Dedifferentiated amniotic fluid mesenchymal stem cell (primary cell): ENCODE data around the gene RNF44.

Experiments
- DNase-seq: peaks from one replicate; pipeline ENCODE4 v3.0.0-alpha.2; 2016; ENCODE audit errors: extremely low spot score

Gene RNF44

DNA sequence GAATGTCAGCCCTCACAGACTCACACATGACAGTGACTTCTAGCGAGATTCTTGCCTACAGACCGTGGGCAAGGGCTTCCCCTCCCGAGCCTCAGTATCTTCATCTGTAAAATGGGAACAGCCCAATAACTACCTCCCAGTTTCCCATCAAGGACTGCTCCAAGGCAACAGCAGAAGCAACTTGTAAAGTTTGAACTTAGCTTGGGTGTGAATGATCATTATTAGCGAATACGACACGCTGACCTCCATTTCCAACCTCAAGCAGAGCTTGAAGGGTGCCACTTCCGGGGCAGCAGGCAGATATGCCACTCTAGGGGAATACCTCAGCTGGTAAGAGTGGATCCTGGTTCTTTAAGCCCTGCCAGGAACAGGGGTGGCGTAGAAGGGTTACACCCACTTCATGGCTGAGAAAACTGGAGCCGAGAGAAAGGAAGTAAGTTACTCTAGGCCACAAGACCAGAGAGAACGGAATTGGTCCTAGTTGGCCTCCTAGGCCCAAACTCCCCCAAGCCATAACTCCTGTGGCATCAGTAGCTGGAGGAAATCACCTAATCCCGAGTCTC lies 2.0 kb downstream of the RNF44 start:
- no peak for DNase-seq

DNA sequence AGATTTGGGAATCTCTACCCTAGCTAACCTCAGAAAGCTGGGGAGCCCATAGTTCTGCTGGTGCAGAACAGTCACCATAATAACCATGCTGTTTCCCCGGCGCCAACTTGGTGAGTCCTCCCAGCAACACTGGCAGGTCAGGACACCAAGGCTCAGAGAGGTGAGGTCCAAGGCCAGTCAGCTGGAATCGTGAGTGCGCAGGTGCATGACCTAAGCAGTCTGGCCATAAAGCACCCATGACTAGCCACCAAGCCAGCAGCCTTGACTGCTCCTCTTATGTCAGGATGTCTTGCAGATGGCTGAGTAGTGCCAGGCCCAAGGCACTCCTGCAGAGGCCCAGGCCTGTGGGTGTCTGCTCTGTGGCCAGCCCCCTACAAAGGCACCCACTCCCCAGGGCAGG lies 2.6 kb downstream of the RNF44 start:
- no peak for DNase-seq

DNA sequence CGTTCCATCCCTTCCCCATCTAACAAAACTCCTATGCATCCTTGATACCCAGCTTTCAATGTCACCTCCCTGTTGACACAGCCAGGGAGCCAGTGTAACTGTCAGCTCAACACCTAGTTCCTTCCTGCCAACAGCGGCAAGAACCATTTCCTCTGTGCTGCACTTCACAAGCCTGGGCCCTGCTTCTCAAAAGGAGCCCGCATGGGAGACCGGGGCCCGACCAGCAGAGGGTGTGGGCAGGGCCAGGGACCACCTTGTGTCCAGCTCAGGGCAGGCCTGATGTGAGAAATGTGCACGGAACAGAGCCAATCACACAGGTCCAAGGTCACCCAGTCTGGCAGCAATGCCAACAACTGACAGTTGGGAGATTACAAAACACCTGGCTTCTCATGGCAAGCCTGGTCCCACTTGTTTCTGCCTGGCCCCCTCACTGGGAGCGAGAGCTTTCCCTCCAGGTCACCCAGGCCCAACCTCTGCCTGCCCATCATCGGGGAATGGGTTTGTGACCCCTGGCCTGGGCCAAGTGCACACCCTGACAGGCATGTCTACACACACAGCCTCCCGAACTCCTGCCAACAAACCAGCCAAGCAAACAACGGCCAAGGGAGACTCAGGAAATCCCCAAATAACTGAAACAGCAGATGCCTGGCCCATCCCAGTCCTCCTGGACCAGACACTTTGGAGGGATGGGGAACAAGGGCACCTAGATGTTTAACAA lies 3.1 kb downstream of the RNF44 start:
- DNase-seq = no peak

DNA sequence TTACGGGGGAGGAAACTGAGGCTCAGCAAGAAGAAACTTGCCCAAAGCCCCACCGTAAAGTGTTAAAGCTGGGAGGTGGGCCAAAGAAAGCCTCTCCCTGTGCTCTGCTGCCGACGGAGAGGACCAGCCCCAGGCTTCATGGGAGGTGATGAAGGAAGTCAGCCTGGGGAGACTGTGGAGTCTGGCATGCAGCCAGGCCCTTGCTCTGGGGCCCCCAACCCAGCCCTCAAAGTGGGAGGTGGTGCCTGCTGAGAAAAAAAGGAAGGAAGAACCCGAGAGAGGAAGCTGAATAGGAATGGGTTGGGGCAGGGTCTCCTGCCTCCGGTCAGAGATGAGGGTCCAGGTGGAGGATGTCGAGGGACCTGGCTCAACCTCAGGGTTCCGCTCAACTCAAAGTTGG lies 3.8 kb downstream of the RNF44 start:
- no peak for DNase-seq

DNA sequence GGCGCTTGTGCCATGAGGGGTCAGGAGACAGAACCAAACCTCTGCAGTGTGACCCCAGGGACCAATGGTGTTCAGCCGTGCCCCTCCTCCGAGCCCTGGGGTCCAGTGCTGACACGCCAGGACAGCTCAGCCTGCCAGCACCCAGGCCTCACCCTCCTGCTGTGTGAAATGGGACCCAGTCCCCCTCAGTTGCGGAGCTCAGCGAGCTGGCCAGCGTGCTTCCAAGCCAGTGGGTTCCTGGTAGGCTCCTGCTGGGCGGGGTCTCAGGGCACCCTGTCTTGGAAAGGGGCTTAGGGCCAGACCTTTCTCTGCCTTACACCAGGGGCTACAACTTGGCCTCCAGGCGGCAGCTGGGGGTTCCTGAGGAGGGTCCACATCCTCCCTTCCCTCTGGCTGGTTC lies 4.4 kb downstream of the RNF44 start:
- DNase-seq = no peak

DNA sequence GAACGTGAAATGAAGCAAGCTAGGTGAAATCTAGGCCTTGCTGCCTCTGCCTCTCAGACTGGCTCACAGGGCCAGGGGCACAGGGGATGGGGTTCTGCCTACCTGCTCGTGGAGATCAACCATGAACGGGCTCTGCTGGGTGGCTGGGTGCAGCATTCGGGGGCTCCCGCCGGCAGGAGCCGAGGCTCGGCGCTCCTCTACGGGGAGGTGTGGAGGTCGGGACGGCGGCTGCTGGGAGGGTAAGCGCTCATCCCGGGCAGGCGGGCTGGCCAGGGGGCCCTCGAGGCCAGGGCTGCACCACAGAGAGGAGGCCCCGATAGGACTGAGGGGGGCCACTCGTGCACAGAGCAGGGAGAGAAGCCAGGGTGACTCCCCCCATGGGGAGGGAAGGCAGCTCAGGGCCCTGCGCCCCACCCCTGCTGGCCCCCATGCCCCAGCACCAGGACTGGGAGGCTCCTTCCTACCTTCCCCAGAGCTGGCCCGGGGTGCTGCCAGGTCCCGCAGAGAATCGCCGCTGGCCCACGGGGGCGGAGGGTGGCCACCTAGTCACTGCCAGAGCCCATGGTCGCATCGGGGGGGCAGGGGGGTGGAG lies 5.2 kb downstream of the RNF44 start:
- DNase-seq = no peak

DNA sequence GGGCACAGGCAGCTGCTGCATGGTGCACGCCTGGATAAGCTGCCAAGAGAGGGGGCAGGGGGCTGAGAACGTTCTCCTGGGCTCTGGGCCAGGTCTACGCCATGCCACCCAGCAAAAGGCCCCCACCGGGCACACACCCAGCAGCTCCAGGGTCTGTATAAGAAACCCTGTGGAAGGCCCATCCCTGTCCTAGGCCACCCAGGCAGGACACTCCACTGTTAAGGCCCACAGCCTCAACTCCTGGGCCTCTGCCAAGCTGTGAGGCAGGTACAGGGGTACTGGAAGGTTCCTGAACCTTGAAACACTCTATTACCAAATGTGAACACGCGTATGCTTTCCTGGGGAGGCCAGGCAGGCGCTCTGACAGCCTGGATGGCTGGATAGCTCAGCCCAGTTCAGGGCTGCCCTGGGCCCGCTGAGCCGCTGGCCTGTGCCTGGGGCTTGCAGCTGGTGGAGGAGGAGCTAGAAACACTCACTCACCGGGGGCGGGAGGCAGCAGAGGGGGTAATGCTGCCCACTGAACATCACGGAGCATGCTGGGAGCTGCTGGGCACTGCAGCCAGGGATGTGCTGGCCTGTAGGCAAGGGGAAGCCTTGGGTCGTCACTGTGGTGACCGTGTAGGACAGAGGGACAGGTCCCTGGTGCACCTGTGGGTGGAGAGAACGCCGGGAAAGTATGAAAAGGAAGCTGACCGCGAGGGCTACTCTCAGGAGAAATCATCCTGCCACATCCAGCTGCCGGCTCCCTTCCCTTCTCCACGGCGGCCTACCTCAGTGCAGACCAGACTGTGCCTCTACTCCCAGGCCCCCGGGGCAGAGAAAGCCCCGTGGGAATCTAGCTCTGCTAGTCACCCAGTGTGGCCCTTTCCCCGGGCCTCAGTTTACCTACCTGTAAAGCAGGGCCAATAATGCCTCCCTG lies 6.0 kb downstream of the RNF44 start:
- no peak for DNase-seq

DNA sequence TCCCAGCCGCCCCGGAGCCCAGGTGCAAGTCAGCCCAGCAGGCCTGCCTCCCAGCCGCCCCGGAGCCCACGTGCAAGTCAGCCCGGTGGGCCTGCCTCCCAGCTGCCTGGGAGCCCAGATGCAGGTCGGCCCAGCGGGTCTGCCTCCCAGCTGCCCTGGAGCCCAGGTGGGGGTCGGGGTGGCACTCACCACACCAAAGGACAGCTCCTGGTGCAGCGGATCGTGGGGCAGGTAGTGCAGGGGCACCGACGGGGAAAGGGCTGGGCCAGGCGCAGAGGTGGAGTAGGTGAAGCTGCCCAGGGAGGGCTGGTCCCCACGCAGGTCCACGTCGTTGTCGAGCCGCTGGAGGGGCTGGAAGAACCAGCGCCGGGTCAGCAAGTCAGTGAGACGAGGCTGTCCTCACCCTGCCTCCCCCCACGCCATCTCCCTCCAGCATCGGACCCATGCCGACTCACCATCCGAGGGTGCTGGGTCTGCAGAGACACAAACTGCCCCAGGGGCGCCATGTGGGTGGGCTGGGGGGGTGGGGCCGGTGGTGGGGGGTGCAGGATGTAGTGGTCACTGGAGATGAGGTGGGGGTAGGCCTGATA lies 6.7 kb downstream of the RNF44 start:
- DNase-seq = no peak

DNA sequence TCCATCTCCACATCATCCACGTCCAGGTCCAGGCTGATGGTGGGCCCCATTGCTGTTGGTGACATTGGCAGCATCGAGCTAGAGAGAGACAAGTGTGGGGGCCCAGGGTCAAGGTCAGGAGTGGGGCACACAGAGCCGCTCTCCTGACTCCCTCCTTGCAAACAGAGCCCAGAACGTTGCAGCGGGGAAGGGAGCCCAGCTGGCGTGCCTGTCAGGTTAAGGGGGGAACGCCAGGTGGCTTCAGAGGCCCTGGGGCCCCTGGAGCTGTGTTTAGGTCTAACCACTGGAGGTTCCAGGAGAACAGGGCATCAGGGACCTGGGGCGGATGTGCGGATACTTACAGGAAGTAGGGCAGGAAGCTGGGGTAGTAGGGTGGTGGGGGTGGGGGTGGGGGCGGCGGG lies 7.5 kb downstream of the RNF44 start:
- DNase-seq = no peak

DNA sequence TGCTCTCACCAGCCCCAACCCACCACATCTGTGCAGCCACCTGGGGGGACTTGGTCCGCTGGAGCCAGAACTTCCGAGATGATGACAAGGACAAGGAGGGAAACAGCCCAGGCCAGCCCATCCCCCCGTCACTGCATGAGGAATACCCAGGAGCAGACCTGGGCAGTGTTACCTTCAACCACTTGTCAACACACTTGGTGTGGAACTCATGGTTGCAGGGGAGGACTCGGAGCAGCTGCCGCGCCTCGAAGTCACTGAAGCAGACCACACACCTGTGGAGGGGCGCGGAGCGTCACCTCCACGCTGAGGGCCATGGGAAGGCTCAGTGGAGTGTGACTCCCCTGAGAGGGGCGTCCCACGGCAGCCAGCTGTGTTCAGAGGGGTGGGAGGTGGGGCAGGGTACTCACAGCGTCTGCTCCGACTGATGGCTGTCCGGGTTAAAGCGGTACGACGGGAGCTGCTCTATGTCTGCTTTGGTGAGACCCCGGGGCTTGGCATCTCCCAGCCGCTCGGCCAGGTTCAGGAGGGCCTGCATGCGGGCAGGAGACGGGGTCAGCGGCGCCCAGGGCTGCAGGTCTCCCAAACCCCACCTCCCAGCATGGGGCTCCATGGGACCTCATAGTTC lies 8.0 kb downstream of the RNF44 start:
- no peak for DNase-seq

DNA sequence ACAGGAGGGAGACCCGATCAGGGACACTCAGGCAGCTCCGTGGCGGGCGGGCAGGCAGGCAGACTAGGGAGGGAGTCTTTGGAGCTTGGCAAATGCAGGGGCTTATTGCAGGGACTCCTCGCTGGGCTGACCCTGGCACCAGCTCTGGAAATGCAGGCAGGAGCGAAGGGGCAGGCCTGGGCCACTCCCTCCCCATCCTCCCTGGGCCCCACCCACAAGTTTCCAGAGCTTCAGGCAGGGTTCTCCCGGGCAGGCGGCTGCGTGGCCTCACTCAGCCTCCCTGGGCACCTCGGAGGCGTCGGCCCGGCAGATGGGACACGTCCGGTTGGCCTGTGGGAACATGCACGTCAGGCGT lies 8.5 kb downstream of the RNF44 start:
- no peak for DNase-seq

DNA sequence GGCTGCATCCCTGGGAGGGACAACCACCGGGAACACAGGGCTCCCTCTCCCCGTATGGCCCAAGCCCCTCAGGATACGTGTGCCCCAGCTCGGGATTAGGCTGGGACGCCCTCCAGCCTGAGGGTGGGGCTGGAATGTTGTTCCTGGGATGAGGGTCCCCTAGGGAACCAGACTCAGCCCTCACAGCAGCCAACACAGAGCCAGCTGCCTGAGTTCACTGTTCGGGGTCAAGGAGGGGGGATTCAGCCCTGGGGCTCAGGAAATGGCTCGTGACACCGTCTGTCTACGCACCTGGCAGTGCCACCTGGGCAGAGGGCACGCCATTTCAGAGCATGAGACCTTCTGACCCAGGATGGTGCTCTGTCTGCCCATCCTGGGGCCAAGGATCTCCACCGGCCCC lies 8.9 kb downstream of the RNF44 start:
- DNase-seq = no peak

DNA sequence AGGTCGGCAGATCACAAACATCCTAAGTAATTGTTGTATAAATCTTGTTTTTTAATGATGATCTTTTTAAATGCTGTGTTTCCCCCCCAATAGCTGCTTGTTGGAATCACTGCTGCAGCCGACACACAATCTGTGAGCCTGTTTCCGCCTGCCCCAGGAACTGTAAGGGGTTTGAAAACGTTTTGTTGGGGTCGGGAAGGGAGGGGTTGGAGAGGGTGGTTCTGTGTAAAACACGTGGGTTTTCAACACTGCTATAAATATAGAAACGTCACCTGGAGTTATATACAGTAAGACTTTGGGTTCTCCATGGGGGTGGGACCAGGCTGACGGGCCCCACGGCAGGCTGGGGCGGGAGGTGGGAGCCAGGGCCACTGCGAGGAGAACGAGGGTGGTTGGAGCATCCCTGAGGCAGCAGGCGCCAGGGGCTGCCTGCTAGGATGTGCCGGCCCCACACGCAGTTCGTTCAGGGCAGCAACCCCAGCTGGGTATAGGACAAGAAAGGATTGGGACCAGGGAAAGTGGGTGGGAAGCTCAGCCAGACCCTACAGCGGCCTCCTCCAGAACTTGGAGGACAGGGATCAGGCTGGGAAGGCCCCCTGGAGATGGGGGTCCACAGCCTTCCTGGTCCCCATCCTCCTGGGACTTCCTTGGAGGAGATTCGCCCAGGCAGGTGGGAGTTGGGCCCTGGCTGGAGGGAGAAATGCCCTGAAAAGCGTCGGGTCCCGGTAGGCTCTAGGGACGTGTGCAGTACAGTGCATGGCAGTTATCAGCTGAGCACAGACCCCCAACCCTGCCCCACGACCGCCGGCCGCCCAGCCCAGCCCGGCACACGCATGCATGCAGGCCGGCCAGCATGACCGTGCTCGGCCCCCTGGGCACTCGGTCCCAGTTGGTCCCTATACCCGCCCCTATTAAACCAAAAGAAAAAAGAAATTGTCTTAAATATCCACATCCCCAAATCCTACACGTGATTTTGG lies 9.7 kb downstream of the RNF44 start:
- no peak for DNase-seq

DNA sequence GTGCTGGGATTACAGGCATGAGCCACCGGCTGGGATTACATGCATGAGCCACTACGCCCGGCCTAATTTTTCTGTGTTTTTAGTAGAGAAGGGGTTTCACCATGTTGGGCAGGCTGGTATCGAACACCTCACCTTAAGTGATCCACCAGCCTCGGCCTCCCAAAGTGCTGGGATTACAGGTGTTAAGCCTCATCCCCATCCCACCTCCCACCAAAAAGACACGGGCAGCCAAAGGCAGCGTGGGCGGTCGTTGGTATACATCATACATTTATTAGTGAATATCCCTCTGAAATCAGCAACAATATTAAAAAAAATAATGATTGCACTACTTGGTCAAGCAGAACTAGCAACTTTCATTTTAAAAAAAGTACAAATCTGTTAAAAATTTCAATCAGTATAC lies 10.7 kb downstream of the RNF44 start:
- no peak for DNase-seq

DNA sequence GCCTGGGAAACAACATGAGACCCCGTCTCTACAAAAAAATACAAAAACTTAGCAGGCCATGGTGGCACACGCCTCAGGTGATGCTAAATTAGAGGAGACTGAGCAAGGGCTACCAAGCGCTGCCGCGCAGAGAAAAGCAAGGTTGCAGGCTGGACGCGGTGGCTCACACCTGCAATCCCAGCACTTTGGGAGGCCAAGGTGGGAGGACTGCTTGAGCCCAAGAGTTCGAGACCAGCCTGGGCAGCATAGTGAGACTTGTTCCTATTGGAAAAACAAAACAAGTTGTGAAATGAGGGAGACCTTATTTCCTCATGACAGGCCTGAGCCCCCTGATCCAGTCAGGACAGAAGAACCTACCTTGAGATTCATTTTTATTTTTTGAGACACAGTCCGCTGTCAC lies 11.5 kb downstream of the RNF44 start:
- DNase-seq = no peak

DNA sequence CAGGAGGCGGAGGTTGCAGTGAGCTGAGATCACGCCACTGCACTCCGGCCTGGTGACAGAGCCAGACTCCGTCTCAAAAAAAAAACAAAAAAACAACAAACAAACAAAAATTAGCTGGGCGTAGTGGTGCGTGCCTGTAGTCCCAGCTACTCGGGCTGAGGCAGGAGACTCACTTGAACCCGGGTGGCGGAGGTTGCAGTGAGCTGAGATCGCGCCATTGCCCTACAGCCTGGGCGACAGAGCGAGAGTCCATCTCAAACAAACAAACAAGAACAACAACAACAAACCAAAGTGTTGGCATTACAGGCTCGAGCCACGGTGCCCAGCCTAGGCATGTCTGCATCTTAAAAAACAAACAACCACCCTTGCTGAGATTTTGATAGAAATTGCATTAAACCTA lies 12.2 kb downstream of the RNF44 start:
- DNase-seq = no peak

DNA sequence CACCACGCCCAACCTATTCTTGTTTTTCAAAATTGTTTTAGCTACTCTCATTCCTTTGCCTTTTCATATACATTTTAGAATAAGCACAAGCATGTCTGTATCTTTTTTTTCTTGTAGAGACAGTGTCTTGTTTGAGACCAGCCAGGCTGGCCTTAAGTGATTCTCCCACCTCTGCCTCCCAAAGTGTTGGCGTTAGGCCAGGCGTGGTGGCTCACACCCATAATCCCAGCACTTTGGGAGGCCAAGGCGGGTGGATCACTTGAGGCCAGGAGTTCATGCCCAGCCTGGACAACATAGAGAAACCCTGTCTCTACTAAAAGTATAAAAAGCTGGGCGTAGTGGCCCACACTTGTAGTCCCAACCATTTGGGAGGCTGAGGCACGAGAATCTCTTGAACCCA lies 13.1 kb downstream of the RNF44 start:
- no peak for DNase-seq

DNA sequence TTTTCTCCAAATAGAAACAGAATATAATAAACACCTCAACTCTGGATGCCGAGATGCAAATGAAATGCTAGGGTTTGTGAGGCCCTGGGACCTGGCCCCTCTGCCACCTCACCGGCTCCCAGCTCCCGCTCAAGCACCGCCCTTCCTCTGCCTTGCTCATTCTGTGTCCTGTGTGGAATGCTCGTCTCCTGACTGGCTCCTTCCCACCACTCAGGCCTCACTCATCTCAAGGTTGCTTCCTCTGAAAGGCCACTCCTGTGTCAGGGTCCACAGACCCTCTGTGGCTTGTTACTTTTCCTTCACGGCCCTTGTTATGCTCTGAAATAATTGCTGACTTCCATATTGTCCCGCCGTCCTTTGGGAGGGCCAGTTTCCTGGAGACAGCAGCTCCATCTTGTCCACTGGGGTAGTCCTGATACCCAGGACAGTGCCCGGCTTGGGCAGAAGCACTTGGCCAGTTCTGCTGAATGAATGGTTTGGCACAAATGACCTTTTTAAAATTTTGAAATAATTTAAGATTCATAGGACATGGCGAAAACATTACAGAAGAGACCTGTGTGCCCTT lies 15.4 kb downstream of the RNF44 start:
- DNase-seq = no peak

DNA sequence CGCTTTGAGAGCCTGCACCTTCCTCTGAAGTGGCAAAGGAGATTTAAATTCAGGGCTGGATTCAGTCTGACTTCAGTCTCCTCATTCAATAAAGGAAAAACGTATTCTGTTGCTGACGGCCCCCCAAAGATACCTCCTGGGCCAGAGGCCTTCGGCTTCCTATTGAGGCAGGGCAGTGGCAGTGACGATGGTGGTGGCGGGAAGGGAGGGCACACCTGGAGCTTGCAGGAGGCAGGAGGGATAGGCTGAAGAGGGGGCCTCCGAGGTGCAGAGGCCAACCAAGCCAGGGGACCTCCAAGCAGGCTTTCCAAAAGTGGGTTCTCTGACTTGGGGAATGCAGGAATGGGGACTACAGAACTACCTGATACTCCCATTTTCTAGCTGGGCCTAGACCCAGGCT lies 15.9 kb downstream of the RNF44 start:
- no peak for DNase-seq
